Medulla oblongata (tissue), 1 donor: ENCODE measurements around the gene RAMACL.

Experiments used
- DNase-seq: peaks from one replicate; pipeline ENCODE4 v3.0.0-alpha.2; 2015; ENCODE audit errors: extremely low spot score

RAMACL gene

DNA sequence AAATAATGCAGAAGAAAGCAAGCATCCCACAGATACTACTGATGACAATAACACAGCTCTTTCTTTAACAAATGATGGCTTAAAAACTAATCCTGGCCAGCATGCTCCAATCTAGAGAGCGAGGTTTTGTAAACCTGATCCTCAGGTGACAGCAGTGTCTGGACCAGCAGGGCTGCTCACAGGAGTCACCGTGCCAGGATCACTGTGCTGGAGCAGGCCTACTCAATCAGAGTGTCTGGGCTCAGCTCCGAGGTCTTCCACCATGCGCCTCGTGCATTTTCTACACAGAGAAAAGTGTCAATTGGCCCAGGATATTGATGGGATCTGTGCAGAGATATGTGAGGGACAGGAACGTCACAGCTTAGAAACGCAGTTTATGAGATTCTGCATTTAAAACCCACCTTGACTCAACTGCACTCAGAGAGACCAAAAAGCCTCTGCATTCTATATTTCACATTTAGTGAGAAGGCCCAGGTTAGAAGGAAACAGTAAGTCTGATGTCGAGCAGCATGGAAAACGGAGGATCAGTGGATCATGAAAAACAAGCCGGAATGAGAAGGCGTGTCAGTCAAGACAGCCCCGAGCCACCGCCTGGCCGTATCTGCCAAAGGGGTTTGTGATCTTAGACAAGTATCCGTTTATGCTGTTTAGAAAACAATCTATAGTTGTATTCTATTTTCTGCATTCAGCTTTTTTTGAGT is 7.8 kb downstream of the RAMACL start:
- DNase-seq: no peak

DNA sequence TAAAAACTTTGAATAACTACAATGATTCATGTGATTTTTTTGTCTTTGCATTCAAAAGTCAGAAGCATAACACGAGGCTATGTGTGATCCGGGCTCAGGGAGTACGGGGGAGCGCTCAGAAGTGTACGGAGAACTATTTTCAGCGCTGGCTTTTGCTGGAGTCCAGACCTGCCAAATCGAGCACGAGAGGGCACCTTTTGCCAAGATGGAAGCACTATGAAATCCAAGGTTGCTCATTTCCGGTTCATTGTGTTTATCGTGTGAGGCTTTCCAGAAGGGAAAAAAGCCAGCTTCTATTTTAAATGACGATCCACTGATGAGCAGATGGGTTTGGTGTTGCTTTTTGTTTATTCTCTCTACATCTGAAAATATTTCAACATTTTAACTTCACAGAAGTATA is 11.3 kb downstream of the RAMACL start:
- no peak for DNase-seq

DNA sequence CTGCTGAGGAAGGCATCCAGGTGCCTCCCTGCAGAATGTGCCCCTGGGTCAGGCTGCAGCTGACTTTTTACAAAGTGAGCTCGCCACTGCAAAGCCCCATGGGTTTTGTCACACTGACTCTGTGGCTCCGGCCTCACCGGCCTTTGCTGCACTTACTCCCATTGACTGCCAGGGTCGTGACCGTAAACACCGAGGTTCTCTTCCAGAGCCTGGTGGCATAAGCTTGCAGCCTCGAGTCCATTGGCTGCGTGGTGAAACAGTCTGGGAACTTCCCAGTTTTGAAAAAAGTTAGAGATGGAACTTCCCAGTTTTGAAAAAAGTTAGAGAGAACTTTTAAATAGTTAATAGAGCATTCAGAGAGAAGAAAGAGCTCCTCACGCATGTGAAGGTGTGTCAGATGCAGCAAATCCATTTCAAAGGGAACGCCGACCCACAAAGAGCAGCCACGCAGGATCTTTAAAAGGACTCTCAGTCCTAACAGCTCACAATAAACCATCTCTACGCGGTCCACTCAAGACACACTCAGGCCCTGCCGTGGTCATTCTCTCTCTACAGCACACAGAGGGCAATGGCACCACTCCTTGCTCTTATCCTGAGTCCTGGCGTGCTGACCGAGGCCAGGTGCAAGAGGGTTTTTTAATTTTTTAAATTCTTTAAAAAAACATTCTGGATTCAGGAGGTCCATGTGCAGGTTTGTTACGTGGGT is 12.8 kb downstream of the RAMACL start:
- no peak for DNase-seq

DNA sequence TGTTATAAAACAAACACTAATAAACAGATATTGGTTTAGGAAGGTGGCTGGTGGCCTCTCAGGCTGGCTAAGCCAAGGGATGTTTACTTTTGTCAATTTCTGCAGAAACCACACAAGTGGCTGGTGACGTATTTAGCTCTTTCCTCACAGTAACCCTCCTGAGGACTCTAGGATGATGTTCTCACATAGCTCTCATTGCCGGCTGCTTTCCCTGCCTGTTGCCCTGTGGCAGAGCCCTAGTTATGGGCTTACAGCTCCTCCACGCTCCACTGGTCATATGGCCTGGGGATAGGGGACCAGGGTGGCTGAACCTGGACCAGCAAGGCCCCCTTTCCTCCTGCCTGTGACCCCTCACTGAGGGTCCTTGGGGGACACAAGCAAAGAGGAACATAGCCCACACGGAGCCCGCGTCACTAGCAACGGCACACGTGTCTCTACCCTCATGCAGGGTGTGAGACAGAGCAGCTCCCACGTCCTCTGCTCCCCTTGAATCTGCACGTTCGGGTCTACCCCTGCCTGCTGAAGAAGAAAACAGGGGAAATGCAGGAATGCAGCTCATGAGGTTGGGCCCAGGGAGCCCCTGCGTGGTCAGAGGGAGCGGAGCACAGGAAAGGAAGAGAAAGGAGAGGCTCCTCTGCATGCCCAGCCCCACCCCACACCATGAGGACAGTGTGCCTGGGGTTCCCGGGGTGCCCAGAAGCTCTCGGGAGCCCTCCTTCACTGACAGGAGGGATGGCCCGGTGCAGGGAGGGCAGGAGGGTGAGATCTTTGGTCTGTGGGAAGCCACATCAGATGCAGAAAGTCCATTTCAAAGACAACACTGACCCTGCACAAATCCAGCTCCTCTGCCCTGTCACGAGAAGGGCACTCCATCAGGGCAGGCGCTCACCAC is 13.9 kb downstream of the RAMACL start:
- no peak for DNase-seq

DNA sequence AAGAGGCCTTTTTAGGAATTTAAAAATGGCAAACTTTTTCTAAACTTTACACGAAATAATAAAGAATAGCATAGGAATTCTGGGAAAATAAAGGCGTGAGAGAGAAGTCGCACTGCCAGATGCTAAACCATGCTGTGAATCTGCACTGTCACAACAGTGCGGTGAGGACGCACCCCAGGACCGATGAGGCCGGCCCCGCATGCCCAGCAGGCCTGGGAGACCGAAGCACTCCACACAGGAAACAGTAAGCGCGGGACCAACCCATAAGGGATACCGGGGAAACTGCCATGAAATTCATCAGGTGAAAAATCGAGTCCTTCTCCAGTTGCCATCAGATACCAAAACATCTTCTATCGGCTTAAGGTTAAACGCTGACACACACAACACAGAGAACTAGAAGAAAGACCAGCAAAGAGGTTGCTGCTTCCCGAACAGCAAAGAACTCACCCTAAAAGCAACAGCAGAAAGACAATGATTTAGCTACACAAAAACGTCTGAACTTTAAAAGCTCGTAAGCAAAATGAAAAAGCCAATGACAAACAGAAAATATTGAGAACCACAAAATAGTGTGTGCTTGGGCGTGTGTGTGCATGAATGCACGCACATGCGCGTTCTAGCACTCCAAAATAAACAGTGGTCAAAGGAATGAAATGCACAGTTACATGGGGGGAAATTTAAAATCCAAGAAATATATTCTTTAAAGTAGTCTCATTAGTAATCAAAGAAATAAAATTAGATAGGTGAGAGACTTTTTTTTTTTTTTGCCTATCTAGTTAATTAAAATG is 15.4 kb downstream of the RAMACL start:
- DNase-seq: no peak

DNA sequence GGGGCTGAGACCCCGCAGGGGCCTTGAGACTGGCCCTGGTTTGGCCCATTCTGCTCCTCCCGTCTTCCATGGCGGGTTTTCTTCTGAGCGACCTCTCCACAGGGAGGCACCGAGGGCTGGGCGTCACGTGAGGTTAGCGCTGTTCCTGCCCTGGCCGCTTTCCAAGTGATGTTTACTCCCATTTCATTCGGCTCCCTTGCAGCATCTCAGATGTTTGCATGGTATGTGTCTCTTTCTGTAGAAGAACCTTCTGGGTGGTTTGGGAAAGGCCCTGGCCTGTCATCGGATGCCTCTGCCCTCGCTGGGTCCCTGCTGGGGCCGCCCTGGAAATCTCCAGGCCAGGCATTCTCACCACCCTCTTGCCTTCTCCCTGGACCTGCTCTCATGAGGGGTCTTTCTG is 17.3 kb downstream of the RAMACL start:
- no peak for DNase-seq

DNA sequence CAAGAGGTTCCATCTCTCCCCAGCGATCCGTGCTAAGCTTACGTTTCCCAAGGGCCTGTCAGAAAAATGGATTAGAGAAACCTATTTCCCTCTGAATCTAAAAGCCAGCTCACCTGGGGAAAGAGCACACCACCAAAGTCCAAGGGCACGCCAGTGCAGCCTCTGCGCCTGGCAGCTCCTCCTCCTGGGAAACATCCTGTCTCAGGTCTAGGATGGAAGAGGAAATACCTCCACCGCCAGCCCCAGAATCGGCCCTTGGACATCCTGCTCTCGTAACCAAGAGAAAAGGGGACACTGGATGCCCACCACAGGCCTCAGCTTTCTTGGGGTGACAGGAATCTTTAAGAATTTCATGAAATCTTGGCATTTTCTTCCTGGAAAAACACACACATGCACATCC is 18.7 kb downstream of the RAMACL start:
- DNase-seq: no peak

DNA sequence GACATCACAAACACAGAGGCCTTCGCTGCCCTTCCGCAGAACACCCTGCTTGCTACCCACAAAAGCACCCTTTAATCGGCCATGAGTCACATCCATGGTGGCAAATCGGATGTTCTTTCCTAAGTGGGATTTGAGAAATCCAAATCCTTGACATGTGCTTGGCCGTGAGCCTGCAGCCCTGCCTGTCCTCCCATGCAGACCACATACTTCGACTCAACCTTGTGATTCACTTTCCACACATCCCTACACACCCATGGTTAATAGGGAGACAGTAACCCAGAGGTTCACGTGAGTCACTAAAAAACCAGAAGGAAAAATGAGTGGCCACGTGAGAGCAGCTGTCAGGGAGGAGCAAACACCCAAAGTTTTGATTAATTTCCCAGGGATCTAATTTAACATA is 19.4 kb downstream of the RAMACL start:
- DNase-seq: no peak

DNA sequence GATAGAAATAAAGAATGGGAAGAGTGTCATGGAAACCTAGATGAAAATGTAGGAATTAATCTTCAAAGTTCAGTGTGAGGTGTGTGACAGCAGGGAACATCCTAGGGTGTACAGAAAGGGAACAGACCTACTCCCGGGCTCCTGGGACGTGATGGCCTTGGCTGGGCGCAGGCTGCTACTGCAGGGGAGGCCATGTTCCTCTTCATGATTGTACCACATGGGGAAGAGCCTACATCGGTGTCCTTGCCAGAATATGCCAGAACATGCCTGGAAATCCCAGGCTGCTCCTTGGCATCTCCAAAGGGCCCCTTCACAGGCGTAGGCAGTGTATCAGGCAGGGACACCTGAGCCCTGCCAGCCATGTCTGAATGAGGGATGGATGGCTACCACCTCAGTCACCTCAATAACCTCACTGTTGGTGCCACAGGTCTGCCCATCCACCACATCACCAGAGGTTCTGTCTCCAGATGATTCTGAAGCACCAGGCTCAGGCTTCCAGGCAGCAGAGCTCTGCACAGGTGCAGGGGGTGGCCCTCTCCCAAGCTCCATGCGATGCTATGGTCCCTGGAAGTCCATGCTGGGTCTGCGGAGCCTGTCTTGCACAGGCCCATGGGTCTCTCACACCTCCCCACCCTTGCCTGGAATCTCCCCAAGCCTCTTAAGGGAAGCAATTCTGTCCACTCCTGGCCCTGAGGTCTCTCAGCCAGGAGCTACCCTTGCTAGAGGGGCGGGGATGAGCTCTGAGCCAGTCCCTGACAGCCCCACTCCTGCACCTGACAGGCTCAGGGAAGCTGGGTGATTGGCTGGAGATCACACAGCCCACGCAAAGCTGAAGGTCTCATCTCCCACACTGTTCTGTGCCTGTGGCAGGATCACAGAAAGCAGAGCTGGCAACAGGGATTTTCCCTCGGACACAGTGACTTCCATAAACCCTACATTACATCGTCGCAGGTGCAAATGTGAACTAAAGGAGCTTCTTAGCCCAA is 20.2 kb downstream of the RAMACL start:
- DNase-seq: no peak

DNA sequence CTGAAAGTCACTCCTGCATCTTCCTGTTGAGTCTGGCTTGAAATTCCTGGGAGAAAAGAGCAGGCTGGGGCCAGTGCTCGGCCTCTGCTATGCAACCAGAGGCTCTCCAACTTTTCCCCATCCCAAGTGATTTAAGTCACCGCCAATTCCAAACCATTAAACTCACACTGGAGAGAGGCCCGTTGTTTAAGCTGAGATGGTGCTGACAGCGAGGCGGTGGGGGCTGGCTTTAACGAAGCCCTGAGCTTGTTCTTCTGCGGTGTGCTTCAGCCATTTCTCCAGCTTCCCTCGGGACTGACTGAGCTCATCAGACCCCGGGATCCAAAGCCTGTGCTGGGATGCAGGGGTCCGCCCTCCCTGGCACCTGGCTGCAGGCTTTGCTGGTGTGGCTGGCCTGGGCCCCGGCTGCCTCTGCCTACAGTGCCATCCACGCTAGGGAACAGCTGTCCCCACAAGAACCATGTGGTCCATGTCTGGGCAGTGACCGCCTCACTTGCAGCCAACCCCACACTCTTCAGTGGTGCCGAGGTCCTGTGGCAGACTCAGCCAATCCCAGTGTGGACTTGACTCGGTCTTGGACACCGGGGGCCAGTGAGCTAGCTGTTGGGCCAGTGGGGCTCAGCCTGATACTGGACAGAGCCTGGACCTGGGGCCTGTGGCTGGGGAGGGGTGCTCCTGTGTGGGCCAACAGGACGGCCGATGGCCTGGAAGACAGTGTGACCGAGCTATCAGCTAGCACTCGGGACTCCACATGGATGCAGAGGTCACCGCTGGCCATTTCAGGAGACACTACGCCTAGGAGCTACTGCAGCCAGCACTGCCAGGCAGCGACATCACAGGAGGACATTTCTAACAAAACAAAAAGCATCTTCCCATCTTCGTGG is 21.2 kb downstream of the RAMACL start:
- DNase-seq: peak; percentile 57

DNA sequence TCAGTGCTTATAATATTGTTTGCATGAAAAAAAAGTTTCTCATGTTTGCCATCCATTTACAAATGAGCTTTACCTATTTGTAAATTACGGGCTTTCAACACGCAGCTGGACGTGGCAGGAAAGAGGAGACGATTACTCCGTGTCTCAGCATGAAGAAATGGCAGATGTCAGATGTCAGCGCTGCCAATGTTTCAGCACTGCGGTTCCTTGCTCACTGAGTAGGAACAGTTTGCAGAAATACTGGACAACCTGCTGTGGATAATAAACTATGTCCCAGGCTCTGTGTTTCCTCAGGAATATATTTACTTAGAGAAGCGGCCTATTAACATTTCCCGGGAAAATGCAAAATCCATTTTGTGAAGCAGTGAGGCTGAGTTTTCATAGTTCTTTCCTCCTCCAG is 22.7 kb downstream of the RAMACL start:
- no peak for DNase-seq

DNA sequence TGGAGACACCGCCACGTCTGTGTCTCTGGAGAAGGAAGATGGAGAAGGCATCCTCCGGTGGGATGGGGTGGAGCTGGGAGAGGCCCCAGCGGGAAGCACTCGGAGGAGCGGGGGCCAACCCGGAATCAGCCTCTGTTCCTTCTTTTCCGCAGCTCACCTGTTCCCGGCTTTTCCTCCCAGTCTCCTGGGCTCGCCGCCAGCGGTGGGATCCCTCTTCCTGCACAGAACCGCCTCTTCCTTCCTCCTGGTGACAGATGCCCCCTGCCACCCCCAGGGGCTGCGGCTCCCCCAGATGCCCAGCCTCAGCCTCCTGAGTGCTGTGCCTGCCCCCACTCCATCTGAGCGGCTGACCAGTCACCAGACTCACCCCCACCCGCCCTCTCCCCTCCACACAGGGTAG is 23.3 kb downstream of the RAMACL start:
- DNase-seq: no peak

DNA sequence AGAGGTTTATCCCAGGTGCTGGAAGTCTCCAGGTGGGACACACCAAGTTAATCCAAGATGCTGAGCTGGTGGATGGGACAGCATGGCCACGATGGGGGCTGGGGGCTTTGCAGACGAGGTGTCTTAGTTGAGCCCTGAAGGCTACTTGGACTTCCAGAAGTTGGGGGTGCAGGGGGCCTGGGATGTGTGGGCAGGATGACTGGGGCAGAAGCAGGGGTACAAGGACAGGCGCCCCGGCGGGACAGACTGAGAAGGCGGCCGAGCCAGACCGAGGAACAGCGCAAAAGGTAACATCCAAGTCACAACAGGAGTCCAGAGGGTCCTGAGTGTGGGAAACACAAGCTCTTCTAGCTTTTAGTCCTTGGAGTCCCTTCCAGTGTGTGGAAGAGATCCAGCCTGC is 23.8 kb downstream of the RAMACL start:
- DNase-seq: no peak

DNA sequence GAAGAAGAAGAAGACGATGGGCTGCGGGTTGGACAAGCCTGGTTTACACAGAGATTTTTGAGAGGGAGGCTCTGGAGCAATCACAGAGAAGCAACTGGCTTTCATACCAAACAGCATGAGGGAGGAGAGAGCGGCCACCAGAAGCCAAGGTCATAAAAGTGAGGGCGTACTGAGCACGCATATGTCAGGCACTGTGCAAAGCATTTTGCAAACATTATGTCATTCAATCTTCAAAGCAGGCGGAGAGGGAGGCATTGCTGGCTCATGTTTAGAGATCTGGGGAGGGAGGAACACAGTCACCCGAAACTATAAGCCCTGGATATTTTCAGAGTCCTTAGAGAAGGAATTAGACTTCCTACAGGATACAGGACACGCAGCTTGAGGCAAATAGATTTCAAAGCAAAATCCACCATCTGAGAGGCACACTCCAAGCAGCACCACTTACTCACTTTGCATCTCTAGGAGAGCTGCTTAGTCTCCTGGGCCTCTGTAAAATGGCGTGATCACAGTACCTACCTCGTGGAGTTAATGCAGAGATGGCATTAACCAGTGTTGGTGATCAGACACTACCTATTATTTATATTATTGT is 24.6 kb downstream of the RAMACL start:
- DNase-seq: no peak

DNA sequence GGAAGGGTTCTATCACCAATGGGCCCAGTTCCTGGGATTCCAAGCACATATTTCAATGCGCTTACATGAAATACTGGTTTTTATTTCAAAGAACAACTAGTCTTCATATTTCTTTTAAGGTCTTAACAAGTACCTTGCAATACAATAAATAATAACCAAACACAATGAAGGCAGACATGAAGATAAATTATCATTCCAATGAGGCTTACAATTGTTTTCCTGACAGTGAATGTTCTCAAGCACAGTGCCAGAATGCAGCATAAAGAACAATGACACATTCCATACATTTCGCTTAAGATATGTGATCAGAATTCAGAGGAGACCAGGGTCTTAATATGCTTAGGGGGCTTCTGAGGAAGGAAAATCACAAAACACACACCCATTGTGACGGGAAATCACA is 26.3 kb downstream of the RAMACL start:
- no peak for DNase-seq

DNA sequence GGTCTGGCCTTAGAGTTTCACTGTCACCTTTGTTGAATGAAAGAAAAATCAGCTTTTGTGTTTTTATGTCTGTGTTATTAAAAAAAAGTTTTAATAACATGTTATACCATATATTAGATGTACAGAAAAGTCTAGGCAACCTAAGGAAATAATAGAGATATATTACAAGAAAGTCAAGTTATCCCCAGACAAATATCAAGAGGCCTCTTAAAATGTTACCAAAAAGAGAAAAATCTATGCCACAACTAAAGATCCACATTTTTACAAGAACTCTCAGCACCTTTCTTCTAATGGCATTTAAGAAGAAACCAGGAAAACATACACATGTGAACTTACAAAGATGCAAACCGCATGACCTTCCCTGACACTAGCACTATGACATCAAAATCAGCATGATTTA is 26.8 kb downstream of the RAMACL start:
- no peak for DNase-seq

DNA sequence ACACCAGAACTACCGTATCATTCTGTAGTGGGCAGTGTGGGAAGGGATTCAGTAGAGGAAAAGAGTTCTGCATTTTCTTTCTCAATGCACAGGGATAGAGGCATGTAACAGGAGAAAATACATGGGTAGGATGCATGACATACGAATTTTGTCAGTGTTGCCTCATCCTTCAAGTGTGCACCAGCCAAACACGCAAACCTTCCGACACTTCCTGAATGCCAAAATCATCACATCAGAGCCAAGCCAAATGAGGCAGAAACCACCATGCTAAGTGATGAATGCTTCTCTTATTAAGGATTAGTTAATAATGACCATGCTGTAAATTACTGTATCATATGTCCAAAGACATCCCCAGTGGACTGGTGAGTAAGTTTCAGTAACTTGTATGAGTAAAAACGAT is 27.3 kb downstream of the RAMACL start:
- DNase-seq: no peak

DNA sequence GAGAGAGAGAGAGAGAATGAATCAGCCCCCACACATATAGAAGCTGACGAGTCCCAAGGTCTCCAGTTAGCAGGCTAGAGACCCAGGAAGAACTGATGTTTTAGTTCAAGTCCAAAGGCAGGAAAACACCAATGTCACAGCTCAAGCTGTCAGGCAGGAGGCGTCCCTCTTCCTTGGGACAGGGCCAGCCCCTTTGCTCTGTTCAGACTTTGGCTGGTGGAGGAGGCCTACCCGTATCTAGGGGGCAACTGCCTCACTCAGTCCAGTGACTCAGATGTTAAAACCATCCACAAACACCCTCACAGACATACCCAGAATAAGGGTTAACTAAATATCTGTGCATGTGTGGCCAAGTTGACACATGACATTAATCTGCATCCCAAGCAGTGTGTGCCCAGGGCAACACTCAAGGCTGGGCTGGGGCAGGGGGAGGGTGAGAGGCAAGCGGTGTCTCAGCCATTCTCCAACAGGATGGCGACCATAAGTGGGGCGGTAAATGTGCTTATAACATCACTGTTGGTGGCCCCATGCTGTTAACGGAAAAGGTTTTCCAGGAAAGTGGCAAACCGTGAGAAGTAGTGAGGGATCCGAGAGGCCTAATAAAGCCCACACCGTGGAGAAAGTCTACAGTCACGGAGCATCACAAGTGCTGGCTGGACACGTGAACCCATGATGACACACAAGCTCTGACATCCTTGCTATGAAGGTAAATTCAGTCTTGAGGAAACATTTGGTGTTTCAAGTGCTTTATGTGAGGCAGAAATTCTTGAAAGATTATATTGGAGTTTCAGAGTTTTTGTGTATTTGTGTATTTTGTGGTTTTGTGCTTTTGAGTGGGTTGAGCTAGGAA is 28.1 kb downstream of the RAMACL start:
- DNase-seq: no peak
